ENCODE measurements around the gene GRAMD4.

- TF ChIP-seq REST (IDR thresholded peaks at IDR 0.05; ENCODE audit: insufficient read depth in 1 of 2, low read depth in 2 of 2, low read length in 2 of 2): no peak
- TF ChIP-seq SIN3A (IDR thresholded peaks at IDR 0.05; ENCODE audit: borderline replicate concordance, insufficient read depth, low read length): no peak
- TF ChIP-seq TAF1 (IDR thresholded peaks at IDR 0.05; ENCODE audit: borderline replicate concordance, insufficient read depth, low read length): no peak
These were observed 6.2 kb downstream of the GRAMD4 start for GRCh38 chr22:46626356-46626755.

All from PFSK-1 (cell line).